Superior temporal gyrus (tissue), 1 donor: ENCODE data around the gene PIP5KL1.

Experiments
- DNase-seq: peaks from one replicate; pipeline ENCODE4 v3.0.0-alpha.2; 2016; ENCODE audit errors: extremely low spot score

Gene PIP5KL1

GRCh38 chr9:127949827-127950512, 19.4 kb upstream of the PIP5KL1 start:
- DNase-seq = peak; percentile 89

- DNase-seq = no peak
Observed at GRCh38 chr9:127947841-127948710, 17.5 kb upstream of the PIP5KL1 start.

GRCh38 chr9:127946728-127947127, 16.2 kb upstream of the PIP5KL1 start:
- DNase-seq = no peak

GRCh38 chr9:127945942-127946341, 15.4 kb upstream of the PIP5KL1 start:
- no peak for DNase-seq

- DNase-seq = no peak
Observed at GRCh38 chr9:127945338-127945737, 14.8 kb upstream of the PIP5KL1 start.

- DNase-seq = no peak
Observed at GRCh38 chr9:127944586-127945218, 14.1 kb upstream of the PIP5KL1 start.

- DNase-seq = peak; percentile 94
Observed at GRCh38 chr9:127943731-127944144, 13.2 kb upstream of the PIP5KL1 start.

GRCh38 chr9:127943011-127943662, 12.6 kb upstream of the PIP5KL1 start:
- DNase-seq = no peak

- no peak for DNase-seq
Observed at GRCh38 chr9:127942216-127943010, 11.8 kb upstream of the PIP5KL1 start.

GRCh38 chr9:127941961-127942215, 11.3 kb upstream of the PIP5KL1 start:
- DNase-seq = no peak

GRCh38 chr9:127941062-127941960, 10.7 kb upstream of the PIP5KL1 start:
- no peak for DNase-seq

GRCh38 chr9:127940593-127940992, 10.0 kb upstream of the PIP5KL1 start:
- no peak for DNase-seq

GRCh38 chr9:127938298-127938690, 7.7 kb upstream of the PIP5KL1 start:
- no peak for DNase-seq

GRCh38 chr9:127937388-127938297, 7.1 kb upstream of the PIP5KL1 start, which contains the start of gene DPM2:
TSS of gene DPM2 (minus strand) at chr9:127937854. CDS start at chr9:127937820, 34 bp downstream.
- DNase-seq = peak; percentile 90

GRCh38 chr9:127937056-127937387, 6.4 kb upstream of the PIP5KL1 start:
- DNase-seq = no peak

GRCh38 chr9:127936347-127936852, 5.8 kb upstream of the PIP5KL1 start:
- no peak for DNase-seq

GRCh38 chr9:127935765-127936221, 5.2 kb upstream of the PIP5KL1 start:
- no peak for DNase-seq

GRCh38 chr9:127934986-127935385, 4.4 kb upstream of the PIP5KL1 start:
- DNase-seq = no peak

- DNase-seq = no peak
Observed at GRCh38 chr9:127934248-127934647, 3.7 kb upstream of the PIP5KL1 start.
